HG03025 (cell line): Measurements from ENCODE around the gene RGMB.

Experiments used
- ATAC-seq: cut with Tn5 transposase; IDR thresholded peaks from one replicate; pipeline ENCODE4 v1.9.1; 2021; ENCODE audit warnings: mild to moderate bottlenecking, moderate library complexity; ENCODE audit not compliant: unreplicated experiment, low FRiP score

The RGMB gene

GRCh38 chr5:98767581-98767980 lies 5.9 kb upstream of the RGMB start:
- ATAC-seq = no peak

- ATAC-seq = peak; percentile 39
Observed at GRCh38 chr5:98768160-98768959, 5.1 kb upstream of the RGMB start.

- no peak for ATAC-seq
Observed at GRCh38 chr5:98768960-98769209, 4.6 kb upstream of the RGMB start.

GRCh38 chr5:98769210-98769958 lies 4.1 kb upstream of the RGMB start:
- ATAC-seq = no peak

- ATAC-seq = no peak
Observed at GRCh38 chr5:98769959-98770208, 3.6 kb upstream of the RGMB start.

- ATAC-seq = no peak
Observed at GRCh38 chr5:98770209-98770910, 3.1 kb upstream of the RGMB start.

- ATAC-seq = no peak
Observed at GRCh38 chr5:98770911-98771322, 2.5 kb upstream of the RGMB start.

GRCh38 chr5:98771382-98772109 lies 1.9 kb upstream of the RGMB start:
- ATAC-seq = no peak

- peak; percentile 15 for ATAC-seq
Observed at GRCh38 chr5:98772415-98773213, 849 bp upstream of the RGMB start.

- no peak for ATAC-seq
Observed at GRCh38 chr5:98773214-98773463, 324 bp upstream of the RGMB start.

GRCh38 chr5:98774192-98775033 lies 950 bp downstream of the RGMB start:
- peak; percentile 27 for ATAC-seq

- no peak for ATAC-seq
Observed at GRCh38 chr5:98775246-98776065, 2.0 kb downstream of the RGMB start.

GRCh38 chr5:98776066-98776705 lies 2.7 kb downstream of the RGMB start:
- ATAC-seq = no peak

GRCh38 chr5:98777295-98777694 lies 3.8 kb downstream of the RGMB start:
- no peak for ATAC-seq

- ATAC-seq = no peak
Observed at GRCh38 chr5:98779264-98779877, 5.9 kb downstream of the RGMB start.

GRCh38 chr5:98780390-98780789 lies 6.9 kb downstream of the RGMB start:
- ATAC-seq = no peak

- no peak for ATAC-seq
Observed at GRCh38 chr5:98781520-98781919, 8.1 kb downstream of the RGMB start.

GRCh38 chr5:98781964-98782363 lies 8.5 kb downstream of the RGMB start:
- no peak for ATAC-seq
